ENCODE results near the gene ITGAE. TPM values are rescaled to one million over a fixed set of nuclear protein-coding genes. Genes with fewer than 3 reads are reported as not detected.
A peak's percentile ranks its signal among the peaks of the same experiment; 100 is the strongest.

The ITGAE gene
- total and polyA plus RNA-seq, 10 of the 15 experiments (the other 5 are each of a cell fraction or from before 2014, with no cell fraction given), result 13.1 to 161 (median 34.8) TPM

GRCh38 chr17:3772764-3773163 is 28.2 kb downstream of the ITGAE start:
- H3K4me1 ChIP-seq (ENCODE audit: control insufficient read depth, insufficient read depth, low read length), result peaks cover 5% of the 10 kb centered on the region
- BruUV-seq (replicated peaks), result no TSS peak
- intact Hi-C loops (cut with micrococcal nuclease; ENCODE audit: unreplicated experiment), result no loop called here
- H3K79me2 ChIP-seq (ENCODE audit: control insufficient read depth, insufficient read depth, low read length), result no peaks in the 10 kb centered on the region
- no peaks in the 10 kb centered on the region for H3K9me3 ChIP-seq (replicated peaks; ENCODE audit: control insufficient read depth, insufficient read depth, low read length)
- H3K9ac ChIP-seq (ENCODE audit: control insufficient read depth, insufficient read depth, low read length), result no peak overlapping the region
- CTCF ChIA-PET, result interaction anchor here (1.0 to 1.8 kb wide), 2 partner anchors 35 to 55 kb away, joined by 6 read pairs; no protein-coding TSS in a partner anchor
- H3K4me3 ChIP-seq, result no peak overlapping the region
- no peak overlapping the region for H3K27ac ChIP-seq (ENCODE audit: control insufficient read depth, insufficient read depth)
- H4K20me1 ChIP-seq (ENCODE audit: control insufficient read depth, insufficient read depth), result no peaks in the 10 kb centered on the region
- in situ Hi-C loops (cut with MboI), result no loop called here
- SMC1A ChIA-PET (ENCODE audit: uncharacterized antibody, unreplicated experiment), result no interaction called here
- no peaks in the 10 kb centered on the region for H3K27me3 ChIP-seq (replicated peaks in 1 of 2; ENCODE audit: control insufficient read depth in 2 of 2, insufficient read depth in 2 of 2, low read length in 1 of 2)
- DNase-seq (ENCODE audit: low read depth, low spot score), result no peak
- no peak for TF ChIP-seq CEBPB (IDR thresholded peaks at IDR 0.05; ENCODE audit: borderline replicate concordance in 1 of 2, low read depth in 2 of 2, low read length in 2 of 2)
- RAD21 ChIA-PET (ENCODE audit: unreplicated experiment), result no interaction called here
- FAIRE-seq, result no peak
- no peak overlapping the region for H3K4me2 ChIP-seq (ENCODE audit: control insufficient read depth, insufficient read depth)
- ATAC-seq, result no peak
- no peak overlapping the region for H2AFZ ChIP-seq (ENCODE audit: control insufficient read depth, low read depth, low read length)
- no peaks in the 10 kb centered on the region for H3K36me3 ChIP-seq (ENCODE audit: control insufficient read depth in 2 of 2, insufficient read depth in 2 of 2, low read length in 1 of 2)
- 61% methylated on average over 12 of the region's 12 CpGs for WGBS (ENCODE audit: insufficient coverage, insufficient replicate concordance, low lambda C conversion rate, missing lambda C conversion rate)
- POLR2A ChIA-PET, result no interaction called here

- no peak for TF ChIP-seq SMARCA5 (IDR thresholded peaks at IDR 0.05)
- 0 out of 2 replicates have a peak, but pooled peaks have one; percentile 31 for TF ChIP-seq PKNOX1 (IDR thresholded peaks at IDR 0.05)
- H3K9me3 ChIP-seq (replicated peaks; ENCODE audit: control insufficient read depth, insufficient read depth, low read length), result no peaks in the 10 kb centered on the region; the same call in 2 of the 3 replicates
- ATAC-seq (no peak; the same call in 2 of the 3 replicates), FAIRE-seq (no peak), DNase-seq (ENCODE audit: low read depth, low spot score) (no peak)
- POLR2A ChIA-PET, result no interaction called here
- 95% methylated on average over 16 of the region's 16 CpGs for WGBS (ENCODE audit: insufficient coverage, insufficient replicate concordance, low lambda C conversion rate, missing lambda C conversion rate)
- SMC1A ChIA-PET (ENCODE audit: uncharacterized antibody, unreplicated experiment), result no interaction called here
- H3K9ac ChIP-seq (ENCODE audit: control insufficient read depth, insufficient read depth, low read length), result no peak overlapping the region
- no peaks in the 10 kb centered on the region for H3K27me3 ChIP-seq (replicated peaks in 1 of 2; ENCODE audit: control insufficient read depth in 2 of 2, insufficient read depth in 2 of 2, low read length in 1 of 2)
- peaks cover 5% of the 10 kb centered on the region for H3K4me1 ChIP-seq (ENCODE audit: control insufficient read depth, insufficient read depth, low read length)
- CTCF ChIA-PET, result no interaction called here
- no TSS peak for BruUV-seq (replicated peaks)
- in situ Hi-C loops (cut with MboI), result no loop called here
- no peak overlapping the region for H3K4me3 ChIP-seq
- no peak overlapping the region for H2AFZ ChIP-seq (ENCODE audit: control insufficient read depth, low read depth, low read length)
- RAD21 ChIA-PET (ENCODE audit: unreplicated experiment), result interaction anchor here (1.0 to 1.7 kb wide), 3 partner anchors 32 to 73 kb away, joined by 3 to 5 read pairs (median 4); no protein-coding TSS in a partner anchor
- H4K20me1 ChIP-seq (ENCODE audit: control insufficient read depth, insufficient read depth), result no peaks in the 10 kb centered on the region
- no peaks in the 10 kb centered on the region for H3K36me3 ChIP-seq (ENCODE audit: control insufficient read depth in 2 of 2, insufficient read depth in 2 of 2, low read length in 1 of 2)
- H3K4me2 ChIP-seq (ENCODE audit: control insufficient read depth, insufficient read depth), result no peak overlapping the region
- no peaks in the 10 kb centered on the region for H3K79me2 ChIP-seq (ENCODE audit: control insufficient read depth, insufficient read depth, low read length)
- intact Hi-C loops (cut with micrococcal nuclease; ENCODE audit: unreplicated experiment), result no loop called here
- no peak overlapping the region for H3K27ac ChIP-seq (ENCODE audit: control insufficient read depth, insufficient read depth)
These were observed 29.8 kb downstream of the ITGAE start for GRCh38 chr17:3771140-3771539.

Measured in GM12878 (cell line).